Measurements from ENCODE around the gene RPL29. TPM values are rescaled to one million over a fixed set of nuclear protein-coding genes. Genes with fewer than 3 reads are reported as not detected.

Gene RPL29
- total and polyA plus RNA-seq, 2 of the 13 experiments (the other 11 are each of a cell fraction or from before 2014, with no cell fraction given): 1,348 to 2,263 TPM

GRCh38 chr3:52039846-52040245 is 44.2 kb upstream of the RPL29 start (continued):
- TF ChIP-seq ELF3 (CRISPR knock-in tag; IDR thresholded peaks at IDR 0.05) (0 out of 2 replicates have a peak, but pooled peaks have one; percentile 13), ZNF354B (CRISPR knock-in tag; IDR thresholded peaks at IDR 0.05) (no peak), MIER2 (CRISPR knock-in tag; IDR thresholded peaks at IDR 0.05) (0 out of 2 replicates have a peak, but pooled peaks have one; percentile 15), DPF2 (CRISPR knock-in tag; IDR thresholded peaks at IDR 0.05; ENCODE audit: borderline replicate concordance, low read depth) (no peak), KLF13 (CRISPR knock-in tag; IDR thresholded peaks at IDR 0.05) (no peak), SRF (IDR thresholded peaks at IDR 0.05; ENCODE audit: low read depth, low read length) (no peak), ZNF235 (CRISPR knock-in tag; IDR thresholded peaks at IDR 0.05; ENCODE audit: borderline replicate concordance) (no peak), ZNF343 (CRISPR knock-in tag; IDR thresholded peaks at IDR 0.05) (no peak), ZNF570 (CRISPR knock-in tag; IDR thresholded peaks at IDR 0.05; ENCODE audit: borderline replicate concordance) (no peak), DZIP1 (CRISPR knock-in tag; IDR thresholded peaks at IDR 0.05) (no peak), ZNF547 (CRISPR knock-in tag; IDR thresholded peaks at IDR 0.05) (no peak), KDM2A (CRISPR knock-in tag; IDR thresholded peaks at IDR 0.05; ENCODE audit: borderline replicate concordance, low read depth) (peak; percentile 53; the same call in 1 of the 2 replicates), ZNF800 (CRISPR knock-in tag; IDR thresholded peaks at IDR 0.05) (no peak), RFXANK (CRISPR knock-in tag; IDR thresholded peaks at IDR 0.05) (no peak), RBM39 (IDR thresholded peaks at IDR 0.05; ENCODE audit: low read depth, low read length, poor library complexity, severe bottlenecking) (peak; percentile 84), E2F2 (CRISPR knock-in tag; IDR thresholded peaks at IDR 0.05; ENCODE audit: borderline replicate concordance) (no peak), MAX (IDR thresholded peaks at IDR 0.05) (0 out of 2 replicates have a peak, but pooled peaks have one; percentile 43), SAP130 (CRISPR knock-in tag; IDR thresholded peaks at IDR 0.05; ENCODE audit: low read depth) (peak; percentile 69; the same call in 1 of the 2 replicates), RAD21 (CRISPR knock-in tag; IDR thresholded peaks at IDR 0.05) (peak; percentile 15; the same call in 1 of the 2 replicates)

Data from HepG2 (cell line).